Loucy (cell line): ENCODE data around the gene MS4A8.

Experiments used
- EZH2phosphoT487 ChIP-seq: fragments of 200-600 bp; IDR thresholded peaks from 2 replicates; pipeline ENCODE4 v1.6.1; 2018; ENCODE audit warnings: antibody characterized with exemption, mild to moderate bottlenecking, moderate library complexity, borderline replicate concordance
- TF ChIP-seq, protein P1 (sequence below): fragments of 200-600 bp; sonication (generic); conservative IDR thresholded peaks from 2 replicates; pipeline ENCODE4 v1.5.1; 2014; ENCODE audit warnings: mild to moderate bottlenecking, antibody characterized with exemption, low read length

DNA sequence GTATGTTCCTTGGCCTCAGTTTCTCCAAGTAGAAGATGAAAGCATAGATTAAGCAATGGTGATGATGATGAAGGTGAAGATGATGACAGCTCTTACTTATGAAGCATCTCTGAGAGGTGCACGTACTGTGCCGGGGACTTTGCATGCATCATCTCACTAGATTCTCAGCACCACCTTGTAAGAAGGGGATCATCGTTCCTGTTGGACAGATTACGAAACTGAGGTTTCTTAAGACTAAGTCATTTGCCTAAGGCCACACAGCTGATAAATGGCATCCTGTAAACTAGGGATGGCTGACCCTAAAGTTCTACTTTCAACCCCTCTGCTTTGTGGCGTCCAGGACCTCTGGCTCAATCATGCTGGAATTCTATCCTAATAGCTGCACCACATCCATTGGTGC is 65.9 kb downstream of the MS4A8 start:
- TF ChIP-seq, protein P1, sequence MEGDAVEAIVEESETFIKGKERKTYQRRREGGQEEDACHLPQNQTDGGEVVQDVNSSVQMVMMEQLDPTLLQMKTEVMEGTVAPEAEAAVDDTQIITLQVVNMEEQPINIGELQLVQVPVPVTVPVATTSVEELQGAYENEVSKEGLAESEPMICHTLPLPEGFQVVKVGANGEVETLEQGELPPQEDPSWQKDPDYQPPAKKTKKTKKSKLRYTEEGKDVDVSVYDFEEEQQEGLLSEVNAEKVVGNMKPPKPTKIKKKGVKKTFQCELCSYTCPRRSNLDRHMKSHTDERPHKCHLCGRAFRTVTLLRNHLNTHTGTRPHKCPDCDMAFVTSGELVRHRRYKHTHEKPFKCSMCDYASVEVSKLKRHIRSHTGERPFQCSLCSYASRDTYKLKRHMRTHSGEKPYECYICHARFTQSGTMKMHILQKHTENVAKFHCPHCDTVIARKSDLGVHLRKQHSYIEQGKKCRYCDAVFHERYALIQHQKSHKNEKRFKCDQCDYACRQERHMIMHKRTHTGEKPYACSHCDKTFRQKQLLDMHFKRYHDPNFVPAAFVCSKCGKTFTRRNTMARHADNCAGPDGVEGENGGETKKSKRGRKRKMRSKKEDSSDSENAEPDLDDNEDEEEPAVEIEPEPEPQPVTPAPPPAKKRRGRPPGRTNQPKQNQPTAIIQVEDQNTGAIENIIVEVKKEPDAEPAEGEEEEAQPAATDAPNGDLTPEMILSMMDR, result no peak
- TF ChIP-seq EZH2phosphoT487, result no peak
